Mammary epithelial cell (primary cell): ENCODE measurements around the gene CRIM1.

Experiments used
- CTCF ChIP-seq, 2 donors: IDR thresholded peaks in 1 of 2; conservative IDR thresholded peaks in 1 of 2; 2 replicates each; pipeline ENCODE4 v1.5.1; 2011 to 2012; ENCODE audit warnings: inconsistent platforms in 2 of 2, low read length in 2 of 2, mild to moderate bottlenecking in 2 of 2, control low read depth in 1 of 2, low read depth in 1 of 2; ENCODE audit not compliant: insufficient read depth in 1 of 2; ENCODE audit errors: extremely low read depth in 1 of 2
- EZH2 ChIP-seq: IDR thresholded peaks from 2 replicates; pipeline ENCODE4 v1.6.1; 2012; ENCODE audit warnings: low read length, inconsistent platforms, borderline replicate concordance

- no peak for TF ChIP-seq CTCF (conservative IDR thresholded peaks at IDR 0.05 in 1 of 2, IDR thresholded peaks at IDR 0.05 in 1 of 2; ENCODE audit: extremely low read depth in 1 of 2, insufficient read depth in 1 of 2, low read depth in 1 of 2, low read length in 2 of 2)
- no peak for TF ChIP-seq EZH2
These were observed 4.3 kb upstream of the CRIM1 start for GRCh38 chr2:36351291-36351690.
